ENCODE data around the gene PSAT1. TPM values are rescaled to one million over a fixed set of nuclear protein-coding genes. Genes with fewer than 3 reads are reported as not detected.
A peak's percentile ranks its signal among the peaks of the same experiment; 100 is the strongest.
"Not testable (repeated sequence)": the region's sequence is repeated elsewhere in the genome, so short reads cannot be mapped to it uniquely, and the experiment has no call there.

The PSAT1 gene
- total RNA-seq, 1 donor from 2014 or later: 357 TPM

DNA sequence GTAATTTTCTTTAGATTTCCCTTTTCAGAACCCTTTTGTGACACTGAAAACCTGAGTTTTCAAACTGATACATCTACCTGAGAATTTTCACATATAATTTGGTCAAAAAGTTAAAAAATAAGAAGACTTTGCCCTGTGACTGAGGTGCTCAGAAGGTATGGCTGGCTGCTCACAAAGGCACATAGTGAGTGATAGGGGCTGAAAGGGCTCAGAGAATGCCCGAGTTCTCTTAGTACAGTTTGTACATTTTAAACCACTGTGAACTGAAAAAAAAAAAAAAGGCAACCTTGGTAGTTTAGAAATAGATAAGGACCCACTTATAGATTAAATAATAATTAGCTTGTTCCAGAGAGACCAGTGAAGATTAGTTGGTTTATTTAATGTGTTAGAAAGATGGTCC, 18.1 kb upstream of the PSAT1 start:
- TF ChIP-seq EZH2 (IDR thresholded peaks at IDR 0.05) (no peak), EZH2phosphoT487 (IDR thresholded peaks at IDR 0.05) (no peak)
- TF ChIP-seq, protein P1, sequence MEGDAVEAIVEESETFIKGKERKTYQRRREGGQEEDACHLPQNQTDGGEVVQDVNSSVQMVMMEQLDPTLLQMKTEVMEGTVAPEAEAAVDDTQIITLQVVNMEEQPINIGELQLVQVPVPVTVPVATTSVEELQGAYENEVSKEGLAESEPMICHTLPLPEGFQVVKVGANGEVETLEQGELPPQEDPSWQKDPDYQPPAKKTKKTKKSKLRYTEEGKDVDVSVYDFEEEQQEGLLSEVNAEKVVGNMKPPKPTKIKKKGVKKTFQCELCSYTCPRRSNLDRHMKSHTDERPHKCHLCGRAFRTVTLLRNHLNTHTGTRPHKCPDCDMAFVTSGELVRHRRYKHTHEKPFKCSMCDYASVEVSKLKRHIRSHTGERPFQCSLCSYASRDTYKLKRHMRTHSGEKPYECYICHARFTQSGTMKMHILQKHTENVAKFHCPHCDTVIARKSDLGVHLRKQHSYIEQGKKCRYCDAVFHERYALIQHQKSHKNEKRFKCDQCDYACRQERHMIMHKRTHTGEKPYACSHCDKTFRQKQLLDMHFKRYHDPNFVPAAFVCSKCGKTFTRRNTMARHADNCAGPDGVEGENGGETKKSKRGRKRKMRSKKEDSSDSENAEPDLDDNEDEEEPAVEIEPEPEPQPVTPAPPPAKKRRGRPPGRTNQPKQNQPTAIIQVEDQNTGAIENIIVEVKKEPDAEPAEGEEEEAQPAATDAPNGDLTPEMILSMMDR (IDR thresholded peaks at IDR 0.05): no peak
- Histone ChIP-seq H3K4me1 (no peaks in the 10 kb centered on the region), H2AFZ (replicated peaks) (no peak overlapping the region), H3K27me3 (no peaks in the 10 kb centered on the region), H3K36me3 (no peaks in the 10 kb centered on the region), H4K20me1 (ENCODE audit: low read depth) (no peaks in the 10 kb centered on the region), H3K27ac (no peak overlapping the region), H3K79me2 (ENCODE audit: low read depth) (no peaks in the 10 kb centered on the region), H3K4me3 (no peak overlapping the region), H3F3A (ENCODE audit: low read depth) (peaks cover 3% of the 10 kb centered on the region), H3K9ac (no peak overlapping the region), H3K4me2 (no peak overlapping the region), H3K9me3 (ENCODE audit: low read depth) (no peaks in the 10 kb centered on the region)
- Mint-ChIP-seq H3K36me3 (peaks cover 6% of the 10 kb centered on the region), H3K4me1 (no peaks in the 10 kb centered on the region), H3K27me3 (ENCODE audit: insufficient read depth, low read depth) (peaks cover 2% of the 10 kb centered on the region), H3K4me3 (no peak overlapping the region), H3K27ac (no peak overlapping the region), H3K9me3 (peaks cover 4% of the 10 kb centered on the region)
- no peak for DNase-seq (ENCODE audit: low spot score)

DNA sequence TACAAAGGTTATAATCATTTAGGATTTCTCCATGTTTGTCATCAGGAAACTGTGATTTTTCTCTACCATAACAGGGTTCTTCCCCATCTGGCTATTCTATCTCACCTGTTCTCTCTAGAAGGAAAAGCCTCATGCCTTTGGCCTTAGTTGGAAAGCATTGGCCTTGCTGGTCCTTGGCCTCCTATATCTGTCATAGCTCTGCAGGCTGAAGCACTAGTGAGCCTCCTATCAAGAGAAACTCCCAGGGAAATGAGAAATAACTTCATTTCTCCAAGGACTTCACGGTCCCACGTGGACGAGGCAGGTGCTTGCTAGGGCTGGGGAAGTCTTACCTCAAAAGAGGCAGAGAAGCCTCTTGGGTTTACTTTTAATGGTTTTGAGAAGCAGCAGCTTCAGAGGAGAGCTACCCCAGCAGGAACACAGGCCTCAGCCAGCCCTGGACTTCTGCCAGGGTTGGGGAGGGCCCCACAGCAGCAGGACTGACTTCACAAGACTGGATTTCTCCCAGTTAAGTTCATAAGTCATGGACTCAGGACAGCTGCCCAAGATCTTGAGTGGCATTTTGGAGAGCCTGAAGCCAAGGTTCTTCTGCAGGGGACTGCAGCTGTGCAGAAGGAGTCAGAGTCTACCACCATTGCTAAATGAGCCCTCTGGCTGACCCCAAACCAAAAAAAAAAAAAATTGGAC, 15.8 kb upstream of the PSAT1 start:
- H3K36me3 ChIP-seq: no peaks in the 10 kb centered on the region
- H4K20me1 ChIP-seq (ENCODE audit: low read depth): no peaks in the 10 kb centered on the region
- no peak overlapping the region for H3K27ac ChIP-seq
- peak overlapping the region; percentile 66 for H3K27ac Mint-ChIP-seq
- H3K9me3 Mint-ChIP-seq: peaks cover 4% of the 10 kb centered on the region
- H3K9me3 ChIP-seq (ENCODE audit: low read depth): no peaks in the 10 kb centered on the region
- H3K27me3 ChIP-seq: no peaks in the 10 kb centered on the region
- H2AFZ ChIP-seq (replicated peaks): no peak overlapping the region
- DNase-seq (ENCODE audit: low spot score): no peak
- no peak overlapping the region for H3K4me2 ChIP-seq
- TF ChIP-seq, protein P1 (IDR thresholded peaks at IDR 0.05): no peak
- TF ChIP-seq EZH2phosphoT487 (IDR thresholded peaks at IDR 0.05) (no peak), EZH2 (IDR thresholded peaks at IDR 0.05) (no peak)
- no peak overlapping the region for H3K4me3 Mint-ChIP-seq
- peaks cover 3% of the 10 kb centered on the region for H3K36me3 Mint-ChIP-seq
- no peaks in the 10 kb centered on the region for H3F3A ChIP-seq (ENCODE audit: low read depth)
- H3K9ac ChIP-seq: no peak overlapping the region
- no peaks in the 10 kb centered on the region for H3K4me1 ChIP-seq
- H3K79me2 ChIP-seq (ENCODE audit: low read depth): no peaks in the 10 kb centered on the region
- no peak overlapping the region for H3K4me3 ChIP-seq
- H3K4me1 Mint-ChIP-seq: no peaks in the 10 kb centered on the region
- H3K27me3 Mint-ChIP-seq (ENCODE audit: insufficient read depth, low read depth): peaks cover 2% of the 10 kb centered on the region

DNA sequence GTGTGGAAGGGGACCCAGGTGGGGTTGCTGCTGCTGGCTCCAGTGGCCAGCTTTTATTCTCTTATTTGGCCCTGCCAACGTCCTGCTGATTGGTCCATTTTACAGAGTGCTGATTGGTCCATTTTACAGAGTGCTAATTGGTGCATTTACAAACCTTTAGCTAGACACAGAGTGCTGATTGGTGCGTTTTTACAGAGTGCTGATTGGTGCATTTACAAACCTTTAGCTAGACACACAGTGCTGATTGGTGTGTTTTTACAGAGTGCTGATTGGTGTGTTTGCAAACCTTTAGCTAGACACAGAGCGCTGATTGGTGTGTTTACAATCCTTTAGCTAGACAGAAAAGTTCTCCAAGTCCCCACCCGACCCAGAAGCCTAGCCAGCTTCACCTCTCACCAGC, 12.7 kb upstream of the PSAT1 start:
- not testable (repeated sequence) for DNase-seq (ENCODE audit: low spot score); H3K4me1 Mint-ChIP-seq; H3K79me2 ChIP-seq (ENCODE audit: low read depth); H3K4me1 ChIP-seq; H3K4me3 Mint-ChIP-seq; H3K9me3 ChIP-seq (ENCODE audit: low read depth); H3K27ac ChIP-seq; H3K27ac Mint-ChIP-seq; H3K4me2 ChIP-seq; H3K36me3 ChIP-seq; H3K27me3 Mint-ChIP-seq (ENCODE audit: insufficient read depth, low read depth); H3K9me3 Mint-ChIP-seq; H3K36me3 Mint-ChIP-seq; H2AFZ ChIP-seq (replicated peaks); H3K9ac ChIP-seq; H3K27me3 ChIP-seq; H4K20me1 ChIP-seq (ENCODE audit: low read depth); H3K4me3 ChIP-seq; H3F3A ChIP-seq (ENCODE audit: low read depth)

DNA sequence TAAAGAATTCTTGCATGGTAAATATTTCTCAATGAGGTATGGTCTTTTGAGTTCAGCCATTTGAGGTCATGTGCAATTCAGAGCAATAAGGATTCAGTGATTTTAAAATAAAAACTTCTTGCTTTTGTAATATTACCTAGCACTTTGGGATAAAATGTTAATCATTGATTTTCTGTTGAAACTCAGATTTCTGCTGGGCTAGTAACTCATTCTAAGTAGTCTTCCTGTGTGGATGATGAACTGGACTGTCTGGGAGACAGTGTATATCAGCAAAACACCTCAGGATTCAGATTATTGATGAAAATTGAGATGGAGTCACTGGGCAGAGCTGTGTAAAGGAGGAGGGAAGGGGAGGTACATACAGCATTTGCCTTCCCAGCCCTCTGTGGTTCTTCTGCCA, 10.8 kb upstream of the PSAT1 start:
- no peaks in the 10 kb centered on the region for H3K36me3 ChIP-seq
- TF ChIP-seq EZH2 (IDR thresholded peaks at IDR 0.05): no peak
- Mint-ChIP-seq H3K27ac (no peak overlapping the region), H3K27me3 (ENCODE audit: insufficient read depth, low read depth) (no peaks in the 10 kb centered on the region), H3K4me3 (no peak overlapping the region), H3K36me3 (peaks cover 3% of the 10 kb centered on the region), H3K4me1 (peaks cover 12% of the 10 kb centered on the region), H3K9me3 (peaks cover 4% of the 10 kb centered on the region)
- no peaks in the 10 kb centered on the region for H3K27me3 ChIP-seq
- H3F3A ChIP-seq (ENCODE audit: low read depth): no peaks in the 10 kb centered on the region
- no peak overlapping the region for H3K4me3 ChIP-seq
- DNase-seq (ENCODE audit: low spot score): no peak
- no peak overlapping the region for H3K4me2 ChIP-seq
- H3K27ac ChIP-seq: no peak overlapping the region
- no peak overlapping the region for H3K9ac ChIP-seq
- H3K79me2 ChIP-seq (ENCODE audit: low read depth): no peaks in the 10 kb centered on the region
- no peak overlapping the region for H2AFZ ChIP-seq (replicated peaks)
- H4K20me1 ChIP-seq (ENCODE audit: low read depth): no peaks in the 10 kb centered on the region
- H3K9me3 ChIP-seq (ENCODE audit: low read depth): no peaks in the 10 kb centered on the region
- peaks cover 16% of the 10 kb centered on the region for H3K4me1 ChIP-seq
